Loucy (cell line): ENCODE measurements around the gene PBX4.

Experiments
- H2AFZ ChIP-seq: fragments of 200-600 bp; sonication (generic); 2 replicates; pipeline ENCODE4 v1.6.0; 2016; ENCODE audit warnings: antibody characterized with exemption, mild to moderate bottlenecking, low read length, moderate library complexity
- H3F3A ChIP-seq: fragments of 200-600 bp; 2 replicates; pipeline ENCODE4 v1.6.0; 2016; ENCODE audit warnings: antibody characterized with exemption, low read depth, mild to moderate bottlenecking
- H3K27me3 ChIP-seq: fragments of 200-600 bp; sonication (generic); 2 replicates; pipeline ENCODE4 v1.6.1; 2014; ENCODE audit warnings: low read length, mild to moderate bottlenecking; ENCODE audit not compliant: insufficient read depth, poor library complexity, severe bottlenecking
- H3K36me3 ChIP-seq: fragments of 200-600 bp; sonication (generic); 2 replicates; pipeline ENCODE4 v1.6.1; 2016; ENCODE audit warnings: low read length; ENCODE audit not compliant: insufficient read depth
- H3K4me1 ChIP-seq: fragments of 200-600 bp; sonication (generic); 2 replicates; pipeline ENCODE4 v1.5.1; 2014; ENCODE audit warnings: low read length, mild to moderate bottlenecking; ENCODE audit not compliant: insufficient read depth, poor library complexity, severe bottlenecking
- H3K4me2 ChIP-seq: fragments of 200-600 bp; sonication (generic); 2 replicates; pipeline ENCODE4 v1.6.0; 2014; ENCODE audit warnings: antibody characterized with exemption, low read length, low read depth, mild to moderate bottlenecking; ENCODE audit not compliant: poor library complexity, severe bottlenecking
- H3K4me3 ChIP-seq: fragments of 200-600 bp; sonication (generic); 2 replicates; pipeline ENCODE4 v1.5.1; 2014; ENCODE audit warnings: low read length, mild to moderate bottlenecking, mixed read lengths; ENCODE audit not compliant: poor library complexity, severe bottlenecking
- H3K79me2 ChIP-seq: fragments of 200-600 bp; sonication (generic); 2 replicates; pipeline ENCODE4 v1.6.1; 2014; ENCODE audit warnings: low read length; ENCODE audit not compliant: insufficient read depth
- H3K9ac ChIP-seq: fragments of 200-600 bp; sonication (generic); 2 replicates; pipeline ENCODE4 v1.6.0; 2014; ENCODE audit warnings: mild to moderate bottlenecking, low read depth, low read length, moderate library complexity; ENCODE audit not compliant: poor library complexity, severe bottlenecking
- H3K9me2 ChIP-seq: fragments of 200-600 bp; sonication (generic); replicated peaks from 2 replicates; pipeline ENCODE4 v1.6.1; 2016; ENCODE audit warnings: low read depth, low read length, mixed read lengths
- H3K9me3 ChIP-seq: fragments of 200-600 bp; sonication (generic); 2 replicates; pipeline ENCODE4 v1.6.1; 2014; ENCODE audit warnings: mild to moderate bottlenecking, antibody characterized with exemption, low read length, low read depth; ENCODE audit not compliant: insufficient read depth
- H4K20me1 ChIP-seq: fragments of 200-600 bp; sonication (generic); 2 replicates; pipeline ENCODE4 v1.6.0; 2014; ENCODE audit warnings: antibody characterized with exemption, low read length, mild to moderate bottlenecking; ENCODE audit not compliant: insufficient read depth, poor library complexity, severe bottlenecking
- EZH2phosphoT487 ChIP-seq: fragments of 200-600 bp; IDR thresholded peaks from 2 replicates; pipeline ENCODE4 v1.6.1; 2018; ENCODE audit warnings: antibody characterized with exemption, mild to moderate bottlenecking, moderate library complexity, borderline replicate concordance
- TF ChIP-seq, protein P1 (sequence below): fragments of 200-600 bp; sonication (generic); conservative IDR thresholded peaks from 2 replicates; pipeline ENCODE4 v1.5.1; 2014; ENCODE audit warnings: mild to moderate bottlenecking, antibody characterized with exemption, low read length

The PBX4 gene

DNA sequence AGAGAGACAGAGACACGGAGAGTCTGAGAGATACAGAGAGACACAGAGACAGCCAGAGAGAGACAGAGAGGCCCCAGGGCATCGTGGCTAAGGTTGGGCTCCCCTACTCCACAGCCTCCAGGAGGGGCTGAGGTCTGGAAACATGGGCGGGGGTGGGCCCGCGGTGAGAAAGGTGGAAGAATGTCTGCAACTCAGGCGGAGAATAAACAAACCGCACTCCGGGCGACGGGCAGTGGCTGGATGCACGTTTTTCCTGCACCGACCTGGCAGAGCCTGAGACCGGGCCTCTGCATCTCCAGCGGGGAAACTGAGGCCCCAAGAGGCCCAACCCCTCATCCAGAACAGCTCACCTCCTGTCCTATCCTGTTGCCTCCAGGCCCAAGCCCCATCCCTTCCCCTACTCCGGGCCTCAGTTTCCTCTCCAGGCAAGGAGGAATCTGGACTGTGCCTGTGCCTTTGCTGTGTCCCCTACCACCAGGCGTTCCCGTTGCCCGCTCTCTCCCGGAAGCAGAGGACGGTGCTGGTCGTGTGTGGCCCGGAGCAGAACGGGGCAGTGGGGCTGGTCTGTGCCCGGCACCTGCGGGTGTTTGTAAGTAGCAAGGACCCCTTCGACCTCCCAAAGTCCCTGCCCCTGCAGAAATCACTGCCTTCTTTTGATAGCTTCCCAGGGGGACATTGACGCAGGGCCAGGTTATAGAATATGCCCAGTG lies 83.8 kb downstream of the PBX4 start:
- H3K9ac ChIP-seq, result no peak overlapping the region
- H3K36me3 ChIP-seq, result no peaks in the 10 kb centered on the region
- no peaks in the 10 kb centered on the region for H3F3A ChIP-seq
- no peaks in the 10 kb centered on the region for H3K9me3 ChIP-seq
- no peaks in the 10 kb centered on the region for H3K79me2 ChIP-seq
- H3K4me2 ChIP-seq, result no peak overlapping the region
- TF ChIP-seq, protein P1, sequence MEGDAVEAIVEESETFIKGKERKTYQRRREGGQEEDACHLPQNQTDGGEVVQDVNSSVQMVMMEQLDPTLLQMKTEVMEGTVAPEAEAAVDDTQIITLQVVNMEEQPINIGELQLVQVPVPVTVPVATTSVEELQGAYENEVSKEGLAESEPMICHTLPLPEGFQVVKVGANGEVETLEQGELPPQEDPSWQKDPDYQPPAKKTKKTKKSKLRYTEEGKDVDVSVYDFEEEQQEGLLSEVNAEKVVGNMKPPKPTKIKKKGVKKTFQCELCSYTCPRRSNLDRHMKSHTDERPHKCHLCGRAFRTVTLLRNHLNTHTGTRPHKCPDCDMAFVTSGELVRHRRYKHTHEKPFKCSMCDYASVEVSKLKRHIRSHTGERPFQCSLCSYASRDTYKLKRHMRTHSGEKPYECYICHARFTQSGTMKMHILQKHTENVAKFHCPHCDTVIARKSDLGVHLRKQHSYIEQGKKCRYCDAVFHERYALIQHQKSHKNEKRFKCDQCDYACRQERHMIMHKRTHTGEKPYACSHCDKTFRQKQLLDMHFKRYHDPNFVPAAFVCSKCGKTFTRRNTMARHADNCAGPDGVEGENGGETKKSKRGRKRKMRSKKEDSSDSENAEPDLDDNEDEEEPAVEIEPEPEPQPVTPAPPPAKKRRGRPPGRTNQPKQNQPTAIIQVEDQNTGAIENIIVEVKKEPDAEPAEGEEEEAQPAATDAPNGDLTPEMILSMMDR, result no peak
- no peak for TF ChIP-seq EZH2phosphoT487
- no peaks in the 10 kb centered on the region for H3K4me1 ChIP-seq
- no peaks in the 10 kb centered on the region for H3K9me2 ChIP-seq
- no peak overlapping the region for H2AFZ ChIP-seq
- no peaks in the 10 kb centered on the region for H3K27me3 ChIP-seq
- no peaks in the 10 kb centered on the region for H4K20me1 ChIP-seq
- no peak overlapping the region for H3K4me3 ChIP-seq

DNA sequence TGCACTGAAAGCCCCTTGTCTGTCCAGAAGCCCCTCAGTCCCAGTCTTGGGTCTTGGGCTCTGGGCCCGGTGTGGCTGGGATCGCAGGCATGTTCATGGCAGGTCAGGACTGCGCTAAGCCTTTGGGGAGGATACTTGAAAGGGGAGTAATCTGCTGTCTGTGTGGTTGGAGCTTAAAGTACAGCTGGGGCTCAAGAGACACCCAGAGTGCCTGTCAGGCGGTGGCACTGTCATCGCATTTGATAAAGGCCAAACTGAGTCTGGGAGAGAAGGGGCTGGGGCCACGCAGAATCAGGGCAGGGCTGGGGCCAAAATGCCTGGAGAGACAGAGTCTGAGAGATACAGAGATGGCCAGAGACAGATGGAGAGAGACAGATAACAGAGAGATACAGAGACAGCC lies 84.6 kb downstream of the PBX4 start:
- H3F3A ChIP-seq, result no peaks in the 10 kb centered on the region
- H3K9ac ChIP-seq, result no peak overlapping the region
- H3K9me2 ChIP-seq, result no peaks in the 10 kb centered on the region
- no peak overlapping the region for H2AFZ ChIP-seq
- H3K27me3 ChIP-seq, result no peaks in the 10 kb centered on the region
- no peaks in the 10 kb centered on the region for H3K79me2 ChIP-seq
- no peaks in the 10 kb centered on the region for H3K9me3 ChIP-seq
- H3K36me3 ChIP-seq, result no peaks in the 10 kb centered on the region; the same call in 1 of the 2 replicates
- H3K4me2 ChIP-seq, result no peak overlapping the region
- TF ChIP-seq, protein P1, result no peak
- TF ChIP-seq EZH2phosphoT487, result no peak
- H3K4me3 ChIP-seq, result no peak overlapping the region
- H3K4me1 ChIP-seq, result no peaks in the 10 kb centered on the region
- no peaks in the 10 kb centered on the region for H4K20me1 ChIP-seq

DNA sequence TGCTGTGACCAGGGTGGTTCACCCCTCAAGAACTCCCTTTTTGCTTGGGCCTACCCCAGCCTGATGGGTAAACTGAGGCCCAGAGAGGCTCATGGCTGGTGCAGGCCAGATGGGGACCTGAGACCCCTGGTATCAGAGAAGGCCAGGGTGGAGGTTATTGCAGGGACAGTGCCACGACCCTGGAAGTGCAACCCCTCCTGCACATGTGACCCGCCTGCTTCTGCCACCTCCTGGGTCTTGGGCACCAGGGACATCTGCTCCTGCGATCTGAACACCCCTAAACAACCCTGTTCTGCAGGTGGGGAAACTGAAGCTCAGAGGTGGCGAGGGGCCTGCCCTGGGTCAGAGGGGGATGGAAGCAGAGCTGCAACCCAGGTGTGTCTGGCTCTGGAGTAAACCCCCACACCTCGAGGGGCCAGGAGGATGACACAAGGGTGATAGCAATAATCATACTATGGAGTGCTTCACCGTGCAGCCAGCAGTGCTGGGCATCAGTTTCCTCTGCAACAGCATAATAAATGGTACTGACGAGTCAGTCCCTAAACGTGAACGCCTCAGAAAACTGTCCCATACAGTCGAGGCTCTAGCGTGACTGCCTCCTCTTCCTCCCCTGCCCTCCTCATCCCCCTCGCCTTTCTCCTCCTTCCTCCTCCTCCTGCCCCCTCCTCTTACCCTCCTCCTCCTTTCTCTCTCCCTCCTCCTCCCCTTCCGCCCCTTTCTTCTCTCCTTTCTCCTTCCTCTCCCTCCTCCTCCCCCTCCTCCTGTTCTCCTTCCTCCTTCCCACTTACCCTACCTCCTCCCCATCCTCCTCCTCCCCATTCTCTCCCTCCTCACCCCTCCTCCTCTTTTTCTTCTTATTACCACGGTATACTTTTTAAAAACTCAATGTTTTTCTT lies 85.4 kb downstream of the PBX4 start:
- Histone ChIP-seq H3K4me2 (no peak overlapping the region), H3K4me3 (no peak overlapping the region), H2AFZ (no peak overlapping the region), H3K79me2 (no peaks in the 10 kb centered on the region), H3K27me3 (no peaks in the 10 kb centered on the region), H3K9ac (no peak overlapping the region), H4K20me1 (no peaks in the 10 kb centered on the region), H3K36me3 (peaks cover 4% of the 10 kb centered on the region; the same call in 1 of the 2 replicates), H3F3A (no peaks in the 10 kb centered on the region), H3K9me2 (no peaks in the 10 kb centered on the region), H3K9me3 (no peaks in the 10 kb centered on the region), H3K4me1 (no peaks in the 10 kb centered on the region)
- no peak for TF ChIP-seq EZH2phosphoT487
- TF ChIP-seq, protein P1, result no peak
